H1 (cell line): Measurements from ENCODE around the gene EIF2A.

Experiments
- CHD1 ChIP-seq: IDR thresholded peaks from 2 replicates; pipeline ENCODE4 v1.6.1; 2012; ENCODE audit warnings: low read depth, low read length, improper control_type of control experiment
- TCF12 ChIP-seq: IDR thresholded peaks from 2 replicates; pipeline ENCODE4 v1.6.1; 2011; ENCODE audit warnings: low read depth, mild to moderate bottlenecking, low read length
- TF ChIP-seq, protein P1 (sequence below): IDR thresholded peaks from 2 replicates; pipeline ENCODE4 v1.6.1; 2011; ENCODE audit warnings: low read depth, mild to moderate bottlenecking, low read length; ENCODE audit not compliant: insufficient read depth
- TF ChIP-seq, protein P2 (sequence below), 3 experiments: IDR thresholded peaks; 1 replicate in 2 of 3; 2 replicates in 1 of 3; pipeline versions ENCODE4 v1.5.1 to v1.6.1; 2011; ENCODE audit warnings: low read length in 3 of 3, mild to moderate bottlenecking in 3 of 3, inconsistent platforms in 2 of 3, low read depth in 1 of 3, moderate library complexity in 1 of 3; ENCODE audit not compliant: insufficient read depth in 1 of 3; ENCODE audit errors: control extremely low read depth in 1 of 3

- TF ChIP-seq, protein P1, sequence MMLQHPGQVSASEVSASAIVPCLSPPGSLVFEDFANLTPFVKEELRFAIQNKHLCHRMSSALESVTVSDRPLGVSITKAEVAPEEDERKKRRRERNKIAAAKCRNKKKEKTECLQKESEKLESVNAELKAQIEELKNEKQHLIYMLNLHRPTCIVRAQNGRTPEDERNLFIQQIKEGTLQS: no peak
- TF ChIP-seq CHD1 (no peak), TCF12 (no peak)
- TF ChIP-seq, protein P2, sequence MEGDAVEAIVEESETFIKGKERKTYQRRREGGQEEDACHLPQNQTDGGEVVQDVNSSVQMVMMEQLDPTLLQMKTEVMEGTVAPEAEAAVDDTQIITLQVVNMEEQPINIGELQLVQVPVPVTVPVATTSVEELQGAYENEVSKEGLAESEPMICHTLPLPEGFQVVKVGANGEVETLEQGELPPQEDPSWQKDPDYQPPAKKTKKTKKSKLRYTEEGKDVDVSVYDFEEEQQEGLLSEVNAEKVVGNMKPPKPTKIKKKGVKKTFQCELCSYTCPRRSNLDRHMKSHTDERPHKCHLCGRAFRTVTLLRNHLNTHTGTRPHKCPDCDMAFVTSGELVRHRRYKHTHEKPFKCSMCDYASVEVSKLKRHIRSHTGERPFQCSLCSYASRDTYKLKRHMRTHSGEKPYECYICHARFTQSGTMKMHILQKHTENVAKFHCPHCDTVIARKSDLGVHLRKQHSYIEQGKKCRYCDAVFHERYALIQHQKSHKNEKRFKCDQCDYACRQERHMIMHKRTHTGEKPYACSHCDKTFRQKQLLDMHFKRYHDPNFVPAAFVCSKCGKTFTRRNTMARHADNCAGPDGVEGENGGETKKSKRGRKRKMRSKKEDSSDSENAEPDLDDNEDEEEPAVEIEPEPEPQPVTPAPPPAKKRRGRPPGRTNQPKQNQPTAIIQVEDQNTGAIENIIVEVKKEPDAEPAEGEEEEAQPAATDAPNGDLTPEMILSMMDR (IDR thresholded peaks at IDR 0.05; ENCODE audit: control extremely low read depth in 1 of 3, insufficient read depth in 1 of 3, low read depth in 1 of 3, low read length in 3 of 3): no peak
Observed at GRCh38 chr3:150543128-150543527, 3.5 kb upstream of the EIF2A start.
